ENCODE measurements around the gene SH3RF3.

Gene SH3RF3

GRCh38 chr2:109425411-109425810, 296.4 kb downstream of the SH3RF3 start:
- no peaks in the 10 kb centered on the region; the same call in 1 of the 2 replicates for H3K4me1 ChIP-seq (ENCODE audit: control insufficient read depth, insufficient read depth, low read length)
- H3K9me3 ChIP-seq (ENCODE audit: control insufficient read depth, insufficient read depth, low read length) = no peaks in the 10 kb centered on the region
- no peak overlapping the region for H3K27ac ChIP-seq (ENCODE audit: low read length)
- no peak for DNase-seq (ENCODE audit: low read depth, low spot score)
- H3K27me3 ChIP-seq (ENCODE audit: control insufficient read depth, insufficient read depth, low read length) = no peaks in the 10 kb centered on the region
- H3K36me3 ChIP-seq (ENCODE audit: control insufficient read depth, insufficient read depth, low read length) = no peaks in the 10 kb centered on the region
- WGBS (ENCODE audit: insufficient coverage, insufficient read length) = no CpG with 5 or more reads among the region's 3 CpGs
- H3K4me3 ChIP-seq (ENCODE audit: low read length) = no peak overlapping the region

- Histone ChIP-seq H3K9me3 (ENCODE audit: control insufficient read depth, insufficient read depth, low read length) (no peaks in the 10 kb centered on the region), H3K36me3 (ENCODE audit: control insufficient read depth, insufficient read depth, low read length) (no peaks in the 10 kb centered on the region), H3K4me1 (ENCODE audit: control insufficient read depth, insufficient read depth, low read length) (no peaks in the 10 kb centered on the region; the same call in 1 of the 2 replicates), H3K27me3 (ENCODE audit: control insufficient read depth, insufficient read depth, low read length) (no peaks in the 10 kb centered on the region), H3K27ac (ENCODE audit: low read length) (no peak overlapping the region), H3K4me3 (ENCODE audit: low read length) (no peak overlapping the region)
- no peak for DNase-seq (ENCODE audit: low read depth, low spot score)
- WGBS (ENCODE audit: insufficient coverage, insufficient read length) = no CpG with 5 or more reads among the region's 11 CpGs
Observed at GRCh38 chr2:109427661-109428091, 298.7 kb downstream of the SH3RF3 start.

GRCh38 chr2:109428281-109428680, 299.3 kb downstream of the SH3RF3 start:
- Histone ChIP-seq H3K36me3 (ENCODE audit: control insufficient read depth, insufficient read depth, low read length) (no peaks in the 10 kb centered on the region), H3K9me3 (ENCODE audit: control insufficient read depth, insufficient read depth, low read length) (no peaks in the 10 kb centered on the region), H3K27ac (ENCODE audit: low read length) (no peak overlapping the region), H3K4me1 (ENCODE audit: control insufficient read depth, insufficient read depth, low read length) (no peaks in the 10 kb centered on the region; the same call in 1 of the 2 replicates), H3K4me3 (ENCODE audit: low read length) (no peak overlapping the region), H3K27me3 (ENCODE audit: control insufficient read depth, insufficient read depth, low read length) (no peaks in the 10 kb centered on the region)
- DNase-seq (ENCODE audit: low read depth, low spot score) = no peak
- no CpG with 5 or more reads among the region's 12 CpGs for WGBS (ENCODE audit: insufficient coverage, insufficient read length)

GRCh38 chr2:109428841-109429566, 300.0 kb downstream of the SH3RF3 start:
- WGBS (ENCODE audit: insufficient coverage, insufficient read length) = no CpG with 5 or more reads among the region's 19 CpGs
- no peak overlapping the region for H3K27ac ChIP-seq (ENCODE audit: low read length)
- no peaks in the 10 kb centered on the region for H3K27me3 ChIP-seq (ENCODE audit: control insufficient read depth, insufficient read depth, low read length)
- H3K36me3 ChIP-seq (ENCODE audit: control insufficient read depth, insufficient read depth, low read length) = no peaks in the 10 kb centered on the region
- H3K4me1 ChIP-seq (ENCODE audit: control insufficient read depth, insufficient read depth, low read length) = no peaks in the 10 kb centered on the region; the same call in 1 of the 2 replicates
- H3K4me3 ChIP-seq (ENCODE audit: low read length) = no peak overlapping the region
- no peaks in the 10 kb centered on the region for H3K9me3 ChIP-seq (ENCODE audit: control insufficient read depth, insufficient read depth, low read length)
- no peak for DNase-seq (ENCODE audit: low read depth, low spot score)

- no CpG with 5 or more reads among the region's 18 CpGs for WGBS (ENCODE audit: insufficient coverage, insufficient read length)
- H3K27ac ChIP-seq (ENCODE audit: low read length) = no peak overlapping the region
- H3K36me3 ChIP-seq (ENCODE audit: control insufficient read depth, insufficient read depth, low read length) = no peaks in the 10 kb centered on the region
- H3K4me3 ChIP-seq (ENCODE audit: low read length) = no peak overlapping the region
- H3K9me3 ChIP-seq (ENCODE audit: control insufficient read depth, insufficient read depth, low read length) = no peaks in the 10 kb centered on the region
- no peak for DNase-seq (ENCODE audit: low read depth, low spot score)
- H3K27me3 ChIP-seq (ENCODE audit: control insufficient read depth, insufficient read depth, low read length) = no peaks in the 10 kb centered on the region
- H3K4me1 ChIP-seq (ENCODE audit: control insufficient read depth, insufficient read depth, low read length) = no peaks in the 10 kb centered on the region; the same call in 1 of the 2 replicates
Observed at GRCh38 chr2:109429567-109430328, 300.7 kb downstream of the SH3RF3 start.

- Histone ChIP-seq H3K9me3 (ENCODE audit: control insufficient read depth, insufficient read depth, low read length) (no peaks in the 10 kb centered on the region), H3K27me3 (ENCODE audit: control insufficient read depth, insufficient read depth, low read length) (no peaks in the 10 kb centered on the region), H3K27ac (ENCODE audit: low read length) (no peak overlapping the region), H3K4me1 (ENCODE audit: control insufficient read depth, insufficient read depth, low read length) (no peaks in the 10 kb centered on the region; the same call in 1 of the 2 replicates), H3K36me3 (ENCODE audit: control insufficient read depth, insufficient read depth, low read length) (no peaks in the 10 kb centered on the region), H3K4me3 (ENCODE audit: low read length) (no peak overlapping the region)
- DNase-seq (ENCODE audit: low read depth, low spot score) = no peak
- 100% methylated on average over 1 of the region's 5 CpGs for WGBS (ENCODE audit: insufficient coverage, insufficient read length)
Observed at GRCh38 chr2:109430329-109430636, 301.3 kb downstream of the SH3RF3 start.

DNA sequence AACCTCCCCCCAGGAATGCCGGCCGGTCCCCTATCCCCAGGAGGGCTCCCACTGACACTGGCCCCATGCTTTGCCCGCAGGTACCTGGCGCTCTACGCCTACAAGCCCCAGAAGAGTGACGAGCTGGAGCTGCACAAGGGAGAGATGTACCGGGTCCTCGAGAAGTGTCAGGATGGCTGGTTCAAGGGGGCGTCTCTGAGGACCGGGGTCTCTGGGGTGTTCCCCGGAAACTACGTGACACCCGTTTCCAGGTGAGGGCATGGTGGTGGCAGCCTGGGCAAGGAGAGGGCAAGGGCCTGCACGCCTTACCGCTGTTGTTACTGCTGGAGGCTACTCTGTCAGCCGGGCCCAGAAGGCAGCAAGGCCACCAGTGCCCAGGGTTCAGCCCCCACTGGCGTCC, 303.4 kb downstream of the SH3RF3 start:
- H3K27me3 ChIP-seq (ENCODE audit: control insufficient read depth, insufficient read depth, low read length) = no peaks in the 10 kb centered on the region
- H3K4me3 ChIP-seq (ENCODE audit: low read length) = no peak overlapping the region
- H3K4me1 ChIP-seq (ENCODE audit: control insufficient read depth, insufficient read depth, low read length) = no peaks in the 10 kb centered on the region; the same call in 1 of the 2 replicates
- no peak overlapping the region for H3K27ac ChIP-seq (ENCODE audit: low read length)
- H3K36me3 ChIP-seq (ENCODE audit: control insufficient read depth, insufficient read depth, low read length) = no peaks in the 10 kb centered on the region
- no peak for DNase-seq (ENCODE audit: low read depth, low spot score)
- no peaks in the 10 kb centered on the region for H3K9me3 ChIP-seq (ENCODE audit: control insufficient read depth, insufficient read depth, low read length)
- no CpG with 5 or more reads among the region's 17 CpGs for WGBS (ENCODE audit: insufficient coverage, insufficient read length)

GRCh38 chr2:109433486-109433885, 304.5 kb downstream of the SH3RF3 start:
- Histone ChIP-seq H3K4me3 (ENCODE audit: low read length) (no peak overlapping the region), H3K4me1 (ENCODE audit: control insufficient read depth, insufficient read depth, low read length) (no peaks in the 10 kb centered on the region; the same call in 1 of the 2 replicates), H3K27ac (ENCODE audit: low read length) (no peak overlapping the region), H3K9me3 (ENCODE audit: control insufficient read depth, insufficient read depth, low read length) (no peaks in the 10 kb centered on the region), H3K27me3 (ENCODE audit: control insufficient read depth, insufficient read depth, low read length) (no peaks in the 10 kb centered on the region), H3K36me3 (ENCODE audit: control insufficient read depth, insufficient read depth, low read length) (no peaks in the 10 kb centered on the region)
- WGBS (ENCODE audit: insufficient coverage, insufficient read length) = no CpG with 5 or more reads among the region's 10 CpGs
- no peak for DNase-seq (ENCODE audit: low read depth, low spot score)

- DNase-seq (ENCODE audit: low read depth, low spot score) = no peak
- Histone ChIP-seq H3K9me3 (ENCODE audit: control insufficient read depth, insufficient read depth, low read length) (no peaks in the 10 kb centered on the region), H3K27ac (ENCODE audit: low read length) (no peak overlapping the region), H3K4me3 (ENCODE audit: low read length) (no peak overlapping the region), H3K36me3 (ENCODE audit: control insufficient read depth, insufficient read depth, low read length) (no peaks in the 10 kb centered on the region), H3K4me1 (ENCODE audit: control insufficient read depth, insufficient read depth, low read length) (no peaks in the 10 kb centered on the region), H3K27me3 (ENCODE audit: control insufficient read depth, insufficient read depth, low read length) (no peaks in the 10 kb centered on the region)
- WGBS (ENCODE audit: insufficient coverage, insufficient read length) = no CpG with 5 or more reads among the region's 10 CpGs
Observed at GRCh38 chr2:109433926-109434325, 304.9 kb downstream of the SH3RF3 start.

GRCh38 chr2:109434351-109434750, 305.3 kb downstream of the SH3RF3 start:
- no peak for DNase-seq (ENCODE audit: low read depth, low spot score)
- Histone ChIP-seq H3K27me3 (ENCODE audit: control insufficient read depth, insufficient read depth, low read length) (no peaks in the 10 kb centered on the region), H3K27ac (ENCODE audit: low read length) (no peak overlapping the region), H3K4me1 (ENCODE audit: control insufficient read depth, insufficient read depth, low read length) (no peaks in the 10 kb centered on the region), H3K36me3 (ENCODE audit: control insufficient read depth, insufficient read depth, low read length) (no peaks in the 10 kb centered on the region), H3K9me3 (ENCODE audit: control insufficient read depth, insufficient read depth, low read length) (no peaks in the 10 kb centered on the region), H3K4me3 (ENCODE audit: low read length) (no peak overlapping the region)
- WGBS (ENCODE audit: insufficient coverage, insufficient read length) = no CpG with 5 or more reads among the region's 9 CpGs

Data from iPS DF 6.9 (cell line).